Duodenal mucosa (tissue), 2 donors: ENCODE data around the gene CCDC59.

Experiments used
- H3K27ac ChIP-seq: one replicate; pipeline ENCODE4 v1.7.0; 2013; ENCODE audit warnings: low read depth, low read length
- H3K27me3 ChIP-seq, 2 donors: one replicate each; pipeline ENCODE4 v1.7.0; 2013; ENCODE audit warnings: low read length in 2 of 2, control low read depth in 1 of 2; ENCODE audit not compliant: insufficient read depth in 2 of 2, control insufficient read depth in 1 of 2
- H3K36me3 ChIP-seq, 2 donors: one replicate each; pipeline ENCODE4 v1.7.0; 2013; ENCODE audit warnings: low read length in 2 of 2, control low read depth in 1 of 2; ENCODE audit not compliant: insufficient read depth in 2 of 2, control insufficient read depth in 1 of 2
- H3K4me1 ChIP-seq, 2 donors: one replicate each; pipeline ENCODE4 v1.7.0; 2013; ENCODE audit warnings: low read length in 2 of 2, control low read depth in 1 of 2; ENCODE audit not compliant: insufficient read depth in 2 of 2, control insufficient read depth in 1 of 2
- H3K4me3 ChIP-seq, 2 donors: one replicate each; pipeline ENCODE4 v1.7.0; 2013; ENCODE audit warnings: low read length in 2 of 2, low read depth in 1 of 2
- H3K9ac ChIP-seq, 2 donors: one replicate each; pipeline ENCODE4 v1.7.0; 2013; ENCODE audit warnings: low read length in 2 of 2, low read depth in 1 of 2
- H3K9me3 ChIP-seq, 2 donors: one replicate each; pipeline ENCODE4 v1.7.0; 2013; ENCODE audit warnings: low read length in 2 of 2, control low read depth in 1 of 2; ENCODE audit not compliant: control insufficient read depth in 1 of 2

Gene CCDC59

GRCh38 chr12:82325540-82326336 lies 32.4 kb downstream of the CCDC59 start:
- Histone ChIP-seq H3K9ac (no peak overlapping the region), H3K4me1 (no peaks in the 10 kb centered on the region), H3K27ac (no peak overlapping the region), H3K9me3 (no peaks in the 10 kb centered on the region), H3K4me3 (no peak overlapping the region), H3K36me3 (no peaks in the 10 kb centered on the region), H3K27me3 (no peaks in the 10 kb centered on the region)

GRCh38 chr12:82319276-82319675 lies 38.9 kb downstream of the CCDC59 start:
- no peak overlapping the region for H3K9ac ChIP-seq
- H3K27me3 ChIP-seq, result no peaks in the 10 kb centered on the region
- no peaks in the 10 kb centered on the region for H3K4me1 ChIP-seq
- H3K27ac ChIP-seq, result no peak overlapping the region
- H3K9me3 ChIP-seq, result no peaks in the 10 kb centered on the region
- no peak overlapping the region for H3K4me3 ChIP-seq
- no peaks in the 10 kb centered on the region for H3K36me3 ChIP-seq

- H3K9ac ChIP-seq, result no peak overlapping the region
- no peaks in the 10 kb centered on the region for H3K27me3 ChIP-seq
- no peaks in the 10 kb centered on the region for H3K4me1 ChIP-seq
- H3K36me3 ChIP-seq, result no peaks in the 10 kb centered on the region
- H3K4me3 ChIP-seq, result no peak overlapping the region
- H3K9me3 ChIP-seq, result no peaks in the 10 kb centered on the region
- no peak overlapping the region for H3K27ac ChIP-seq
Measured at GRCh38 chr12:82314406-82314892, 43.7 kb downstream of the CCDC59 start.
